NCI-H2196 (cell line): Measurements from ENCODE around the gene TRAF2.
"Not testable (repeated sequence)": the region's sequence is repeated elsewhere in the genome, so short reads cannot be mapped to it uniquely, and the experiment has no call there.

Experiments
- DNase-seq: peaks from one replicate; lab custom pipeline; 2025; ENCODE audit not compliant: unreplicated experiment; lab: John Stamatoyannopoulos, UW

Gene TRAF2

GRCh38 chr9:136857581-136858412 lies 28.5 kb upstream of the TRAF2 start:
- DNase-seq = no peak

- no peak for DNase-seq
These were observed 27.9 kb upstream of the TRAF2 start for GRCh38 chr9:136858452-136858843.

GRCh38 chr9:136858844-136859757 lies 27.2 kb upstream of the TRAF2 start:
- peak; percentile 71 for DNase-seq

GRCh38 chr9:136860529-136860928 lies 25.8 kb upstream of the TRAF2 start:
- DNase-seq = no peak

- DNase-seq = no peak
These were observed 25.1 kb upstream of the TRAF2 start for GRCh38 chr9:136860933-136861873.

GRCh38 chr9:136861874-136862457 lies 24.4 kb upstream of the TRAF2 start:
- no peak for DNase-seq

GRCh38 chr9:136862849-136863622 lies 23.3 kb upstream of the TRAF2 start:
- DNase-seq = no peak

GRCh38 chr9:136863623-136864273 lies 22.6 kb upstream of the TRAF2 start:
- DNase-seq = no peak

GRCh38 chr9:136865041-136865767 lies 21.1 kb upstream of the TRAF2 start:
- DNase-seq = no peak

- DNase-seq = no peak
These were observed 20.6 kb upstream of the TRAF2 start for GRCh38 chr9:136865768-136866103.

GRCh38 chr9:136866898-136867421 lies 19.4 kb upstream of the TRAF2 start:
- DNase-seq = not testable (repeated sequence)

GRCh38 chr9:136867480-136867879 lies 18.8 kb upstream of the TRAF2 start:
- DNase-seq = no peak

GRCh38 chr9:136867917-136868316 lies 18.4 kb upstream of the TRAF2 start:
- no peak for DNase-seq

- no peak for DNase-seq
These were observed 17.7 kb upstream of the TRAF2 start for GRCh38 chr9:136868644-136869043.

GRCh38 chr9:136869611-136870010 lies 16.7 kb upstream of the TRAF2 start:
- DNase-seq = not testable (repeated sequence)

GRCh38 chr9:136875155-136875554 lies 11.2 kb upstream of the TRAF2 start:
- no peak for DNase-seq

- no peak for DNase-seq
These were observed 9.8 kb upstream of the TRAF2 start for GRCh38 chr9:136876476-136876875.

GRCh38 chr9:136880651-136881050 lies 5.7 kb upstream of the TRAF2 start:
- no peak for DNase-seq
